NCI-H69 (cell line): ENCODE measurements around the gene UBE2G1.
"Not testable (repeated sequence)": the region's sequence is repeated elsewhere in the genome, so short reads cannot be mapped to it uniquely, and the experiment has no call there.

Experiments
- DNase-seq: peaks from one replicate; lab custom pipeline; 2025; lab: John Stamatoyannopoulos, UW

The UBE2G1 gene

GRCh38 chr17:4366327-4367063 lies at the start of gene UBE2G1:
Gene UBE2G1, minus strand, starts transcription at chr17:4366675. Its CDS starts 359 bp downstream, at chr17:4366316.
- DNase-seq = peak; percentile 95

GRCh38 chr17:4412933-4413831 lies 46.7 kb upstream of the UBE2G1 start:
- peak; percentile 83 for DNase-seq

- DNase-seq = no peak
Observed at GRCh38 chr17:4411201-4411600, 44.7 kb upstream of the UBE2G1 start.

- DNase-seq = no peak
Observed at GRCh38 chr17:4409659-4410058, 43.2 kb upstream of the UBE2G1 start.

GRCh38 chr17:4407851-4408250 lies 41.4 kb upstream of the UBE2G1 start:
- peak; percentile 72 for DNase-seq

GRCh38 chr17:4407216-4407615 lies 40.7 kb upstream of the UBE2G1 start:
- DNase-seq = no peak

- no peak for DNase-seq
Observed at GRCh38 chr17:4406386-4406785, 39.9 kb upstream of the UBE2G1 start.

GRCh38 chr17:4405699-4406098 lies 39.2 kb upstream of the UBE2G1 start:
- no peak for DNase-seq

GRCh38 chr17:4405038-4405669 lies 38.7 kb upstream of the UBE2G1 start:
- DNase-seq = peak; percentile 6

GRCh38 chr17:4397840-4398239 lies 31.4 kb upstream of the UBE2G1 start:
- DNase-seq = no peak

GRCh38 chr17:4395111-4395478 lies 28.6 kb upstream of the UBE2G1 start:
- no peak for DNase-seq

- peak; percentile 3 for DNase-seq
Observed at GRCh38 chr17:4394208-4395110, 28.0 kb upstream of the UBE2G1 start.

GRCh38 chr17:4393806-4394205 lies 27.3 kb upstream of the UBE2G1 start:
- DNase-seq = no peak

- DNase-seq = peak; percentile 5
Observed at GRCh38 chr17:4389079-4389478, 22.6 kb upstream of the UBE2G1 start.

- no peak for DNase-seq
Observed at GRCh38 chr17:4387137-4387536, 20.7 kb upstream of the UBE2G1 start.

GRCh38 chr17:4386406-4386805 lies 19.9 kb upstream of the UBE2G1 start:
- no peak for DNase-seq

- DNase-seq = no peak
Observed at GRCh38 chr17:4381690-4382671, 15.5 kb upstream of the UBE2G1 start.

- DNase-seq = no peak
Observed at GRCh38 chr17:4378626-4379025, 12.2 kb upstream of the UBE2G1 start.

GRCh38 chr17:4377247-4377646 lies 10.8 kb upstream of the UBE2G1 start:
- DNase-seq = not testable (repeated sequence)

GRCh38 chr17:4375796-4376440 lies 9.4 kb upstream of the UBE2G1 start:
- not testable (repeated sequence) for DNase-seq
